DND-41 (cell line): ENCODE data around the gene DMPK.

Source experiments
- CTCF ChIP-seq: IDR thresholded peaks from 2 replicates; pipeline ENCODE4 v1.5.1; 2012; ENCODE audit warnings: borderline replicate concordance, low read length, moderate library complexity, mild to moderate bottlenecking; ENCODE audit not compliant: poor library complexity, severe bottlenecking; ENCODE audit errors: extremely low read depth
- EZH2 ChIP-seq: IDR thresholded peaks from 3 replicates; pipeline ENCODE4 v1.6.1; 2012; ENCODE audit warnings: borderline replicate concordance, low read depth, mild to moderate bottlenecking, moderate library complexity, low read length, inconsistent platforms; ENCODE audit not compliant: severe bottlenecking

GRCh38 chr19:45746866-45747265, 35.4 kb downstream of the DMPK start:
- no peak for TF ChIP-seq CTCF
- no peak for TF ChIP-seq EZH2
